Stimulated activated naive CD4-positive, alpha-beta T cell (primary cell): ENCODE results near the gene AKR1B1.
"Not testable (repeated sequence)": the region's sequence is repeated elsewhere in the genome, so short reads cannot be mapped to it uniquely, and the experiment has no call there.

Experiments used
- DNase-seq, 6 experiments: peaks; one replicate each; lab custom pipeline; 2025; lab: John Stamatoyannopoulos, UW

Gene AKR1B1

GRCh38 chr7:134458806-134459698 is at the start of gene AKR1B1:
Gene AKR1B1, minus strand, starts transcription at chr7:134459100. Its CDS starts 38 bp downstream, at chr7:134459062.
- peak; percentile 70 to 82 (median 78) for DNase-seq

- no peak for DNase-seq
Observed at GRCh38 chr7:134505856-134506255, 47.0 kb upstream of the AKR1B1 start.

- no peak for DNase-seq
Observed at GRCh38 chr7:134504660-134505164, 45.8 kb upstream of the AKR1B1 start.

- DNase-seq, result no peak
Observed at GRCh38 chr7:134502463-134503371, 43.8 kb upstream of the AKR1B1 start.

DNA sequence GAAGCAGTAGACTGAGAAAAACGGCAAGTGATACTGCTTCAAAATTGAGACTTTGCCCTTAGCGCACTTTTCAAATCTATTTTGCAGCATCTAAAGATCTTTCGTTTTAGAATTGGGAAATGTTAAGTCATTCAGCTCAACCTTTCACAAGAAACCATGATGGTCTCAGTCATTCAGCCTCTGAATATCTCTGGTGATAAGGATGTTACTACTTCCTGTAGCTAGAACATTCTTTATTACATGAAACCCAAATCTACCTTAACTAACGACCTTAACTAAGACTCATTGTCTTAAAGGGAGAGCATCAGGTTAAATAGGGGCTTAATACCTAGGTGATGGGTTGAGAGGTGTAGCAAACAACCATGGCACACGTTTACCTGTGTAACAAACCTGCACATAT is 42.1 kb upstream of the AKR1B1 start:
- DNase-seq, result no peak

GRCh38 chr7:134500406-134500805 is 41.5 kb upstream of the AKR1B1 start:
- DNase-seq, result no peak

DNA sequence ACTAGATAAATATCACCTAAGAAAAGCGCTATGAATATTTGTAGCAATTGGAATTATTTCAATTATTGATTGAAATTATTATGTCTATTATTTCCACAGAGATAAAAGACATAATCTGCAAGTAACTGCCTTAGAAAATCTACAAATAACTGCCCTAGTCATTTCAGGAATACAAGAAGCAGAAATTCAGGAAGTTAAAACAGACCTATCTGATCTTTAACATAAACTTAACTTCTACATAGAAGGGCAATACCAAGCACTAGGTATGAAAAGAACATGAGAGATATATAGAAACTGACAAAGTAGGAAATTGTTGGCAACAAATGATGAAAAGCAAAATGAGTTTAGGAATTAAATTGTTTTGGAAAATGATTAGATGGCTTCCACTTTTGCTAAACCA is 36.6 kb upstream of the AKR1B1 start:
- DNase-seq, result no peak

- no peak for DNase-seq
Observed at GRCh38 chr7:134493091-134493490, 34.2 kb upstream of the AKR1B1 start.

DNA sequence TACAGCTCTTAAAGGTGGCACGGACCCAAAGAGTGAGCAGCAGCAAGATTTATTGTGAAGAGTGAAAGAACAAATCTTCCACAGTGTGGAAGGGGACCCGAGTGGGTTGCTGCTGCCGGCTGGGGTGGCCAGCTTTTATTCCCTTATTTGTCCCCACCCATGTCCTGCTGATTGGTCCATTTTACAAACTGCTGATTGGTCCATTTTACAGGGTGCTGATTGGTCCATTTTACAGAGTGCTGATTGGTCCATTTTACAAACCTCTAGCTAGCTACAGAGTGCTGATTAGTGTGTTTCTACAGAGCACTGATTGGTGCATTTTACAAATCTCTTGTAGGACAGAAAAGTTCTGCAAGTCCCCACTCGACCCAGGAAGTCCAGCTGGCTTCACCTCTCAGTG is 28.8 kb upstream of the AKR1B1 start:
- DNase-seq, result not testable (repeated sequence)

DNA sequence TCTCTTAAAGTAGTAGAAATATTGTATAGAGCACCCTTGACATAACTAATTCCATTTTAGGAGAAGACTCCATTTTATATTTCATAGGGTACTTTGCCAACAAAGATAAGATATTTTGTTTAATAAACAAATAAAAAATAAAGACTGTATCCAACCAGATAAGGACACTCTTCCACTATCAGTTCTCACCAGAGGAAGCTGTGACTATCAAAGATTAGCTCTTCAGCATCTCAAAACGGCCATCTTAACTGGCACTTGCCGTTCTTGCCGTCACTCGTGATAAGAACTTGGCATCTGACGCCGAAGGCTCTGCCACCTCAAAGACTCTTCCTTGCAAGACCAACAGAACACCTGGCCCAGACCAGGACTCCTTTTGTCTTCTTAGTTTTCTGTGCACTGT is 26.3 kb upstream of the AKR1B1 start:
- no peak for DNase-seq

DNA sequence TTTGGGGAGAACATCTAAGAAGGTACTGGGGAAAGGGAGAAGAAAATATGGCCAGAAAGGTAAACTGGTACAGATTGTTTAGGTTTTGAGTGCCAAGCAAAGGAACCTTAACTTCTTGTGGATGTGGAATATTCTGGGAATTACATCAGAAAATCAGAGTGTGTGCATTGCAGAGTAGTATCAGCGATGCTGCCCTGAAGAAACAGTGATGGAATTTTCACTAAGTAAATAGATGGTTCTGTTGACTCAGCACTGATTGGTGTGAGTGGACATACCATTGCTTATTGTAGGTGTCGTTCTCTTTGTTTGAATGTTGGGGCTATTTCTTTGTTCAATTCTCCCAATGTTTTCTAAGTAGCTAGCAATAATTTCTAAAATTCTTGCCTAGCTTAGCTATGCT is 24.4 kb upstream of the AKR1B1 start:
- no peak for DNase-seq

DNA sequence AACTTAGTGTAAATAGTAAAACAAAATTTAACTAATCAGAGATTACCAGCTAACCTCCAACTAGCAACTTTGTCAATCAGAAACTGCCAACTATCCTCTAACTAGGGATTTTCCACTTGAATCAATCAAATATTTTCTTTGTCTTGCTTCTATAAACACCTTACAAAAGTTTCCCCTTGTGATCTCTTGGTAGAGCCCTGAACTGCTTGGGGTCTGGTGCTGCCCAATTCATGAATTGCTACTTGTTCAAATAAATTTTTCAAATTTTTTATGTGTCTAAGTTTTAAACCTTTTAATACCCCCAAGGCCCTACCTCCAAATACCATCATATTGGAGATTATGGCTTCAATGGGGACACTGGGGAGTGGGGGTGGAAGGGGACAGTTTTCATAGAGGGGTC is 24.0 kb upstream of the AKR1B1 start:
- no peak for DNase-seq

GRCh38 chr7:134481167-134481566 is 22.3 kb upstream of the AKR1B1 start:
- no peak for DNase-seq

- no peak for DNase-seq
Observed at GRCh38 chr7:134480730-134481129, 21.8 kb upstream of the AKR1B1 start.

DNA sequence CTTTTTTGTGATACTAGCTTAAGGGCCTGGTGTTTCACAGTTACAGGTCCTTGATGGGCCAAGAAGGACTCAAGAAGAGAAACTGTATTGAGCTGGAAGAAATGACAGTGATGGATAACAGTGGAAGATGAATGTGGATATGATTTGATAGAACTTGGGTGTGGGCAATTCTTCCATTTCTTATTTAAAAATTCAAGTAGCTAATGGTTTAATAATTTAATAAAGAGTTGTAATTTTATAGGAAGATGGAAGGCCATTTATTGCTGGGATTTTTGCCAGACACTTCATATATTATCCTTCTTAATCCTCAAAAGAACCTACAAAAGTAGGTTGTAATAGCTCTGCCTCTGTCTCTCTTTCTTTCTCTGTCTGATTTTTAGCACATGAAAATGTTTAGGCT is 21.3 kb upstream of the AKR1B1 start:
- DNase-seq, result no peak

DNA sequence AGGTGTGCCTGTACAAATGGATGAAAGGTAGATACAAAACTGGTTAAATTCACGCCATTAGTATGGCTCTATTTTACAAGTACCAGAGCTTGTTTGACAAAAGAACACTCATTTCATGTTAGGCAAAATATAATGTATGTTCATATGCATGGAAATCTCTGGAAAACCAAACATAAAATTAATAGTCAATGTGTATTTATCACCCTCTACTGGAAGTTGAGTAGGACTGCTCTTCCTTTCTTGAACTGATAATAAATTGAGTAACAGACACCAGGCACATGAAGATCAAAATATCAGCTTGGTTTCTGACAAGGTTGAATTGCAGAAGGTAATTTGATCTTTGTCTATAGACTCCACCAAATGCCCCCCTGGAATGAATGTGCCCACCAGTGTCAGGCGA is 19.8 kb upstream of the AKR1B1 start:
- DNase-seq, result no peak

GRCh38 chr7:134477954-134478353 is 19.1 kb upstream of the AKR1B1 start:
- no peak for DNase-seq

DNA sequence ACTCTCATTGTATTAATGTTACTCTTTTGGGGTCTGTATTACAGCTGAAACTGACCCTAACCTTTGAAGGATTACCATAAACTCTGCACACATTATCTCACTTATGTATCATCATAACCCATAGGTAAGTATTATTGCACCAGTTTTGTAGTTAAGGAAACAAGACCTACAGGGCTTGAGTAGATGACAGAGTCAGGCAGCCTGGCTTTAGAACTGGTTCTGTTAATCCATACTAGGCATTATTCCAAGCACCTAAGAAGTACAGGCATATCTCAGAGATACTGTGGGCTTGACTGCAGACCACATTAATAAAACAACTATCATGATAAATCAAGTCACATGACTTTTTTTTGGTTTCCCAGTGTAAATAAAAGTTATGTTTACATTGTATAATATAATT is 17.1 kb upstream of the AKR1B1 start:
- DNase-seq, result no peak

DNA sequence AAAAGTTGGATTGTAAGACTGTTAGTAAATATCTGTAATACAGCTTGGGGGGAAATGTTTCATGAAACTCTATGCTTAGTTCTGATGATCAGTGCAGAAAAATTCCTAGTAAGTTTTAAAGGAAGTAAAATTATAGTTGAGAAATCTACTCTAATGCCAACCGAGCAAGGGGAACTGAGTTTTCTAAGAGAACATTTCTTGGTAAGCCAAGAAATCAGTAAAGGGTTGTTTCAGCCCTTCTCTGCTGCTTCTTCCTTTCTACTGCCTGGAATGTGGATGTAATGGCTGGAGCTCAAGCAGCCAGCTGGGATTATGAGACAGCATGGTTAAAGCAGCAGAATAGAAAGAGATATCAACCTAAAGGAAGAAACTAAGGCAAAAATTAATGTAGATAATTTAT is 15.9 kb upstream of the AKR1B1 start:
- DNase-seq, result no peak

- DNase-seq, result no peak
Observed at GRCh38 chr7:134473861-134474291, 15.0 kb upstream of the AKR1B1 start.

GRCh38 chr7:134472572-134473244 is 13.8 kb upstream of the AKR1B1 start:
- no peak for DNase-seq

DNA sequence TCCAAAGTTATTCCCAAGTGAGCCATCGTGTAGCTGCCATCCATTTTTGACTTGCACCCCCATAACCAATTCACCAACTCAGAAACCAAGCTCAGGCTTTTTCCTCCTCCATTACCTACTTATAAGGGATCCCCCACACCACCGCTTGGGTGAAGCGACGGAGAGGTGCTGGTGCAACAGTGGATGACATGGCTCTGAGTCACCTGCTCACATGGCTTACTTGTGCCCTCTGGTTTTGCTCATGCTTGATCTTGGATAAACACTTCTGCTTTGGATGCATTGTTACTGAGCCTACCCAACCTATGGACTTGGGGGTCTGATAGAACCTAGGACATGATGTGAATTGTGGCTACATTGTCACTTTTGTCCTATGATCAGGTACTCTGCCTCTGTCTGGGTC is 12.0 kb upstream of the AKR1B1 start:
- no peak for DNase-seq
